ENCODE results near the gene CDCA7L.
"Not testable (repeated sequence)": the region's sequence is repeated elsewhere in the genome, so short reads cannot be mapped to it uniquely, and the experiment has no call there.

The CDCA7L gene

DNA sequence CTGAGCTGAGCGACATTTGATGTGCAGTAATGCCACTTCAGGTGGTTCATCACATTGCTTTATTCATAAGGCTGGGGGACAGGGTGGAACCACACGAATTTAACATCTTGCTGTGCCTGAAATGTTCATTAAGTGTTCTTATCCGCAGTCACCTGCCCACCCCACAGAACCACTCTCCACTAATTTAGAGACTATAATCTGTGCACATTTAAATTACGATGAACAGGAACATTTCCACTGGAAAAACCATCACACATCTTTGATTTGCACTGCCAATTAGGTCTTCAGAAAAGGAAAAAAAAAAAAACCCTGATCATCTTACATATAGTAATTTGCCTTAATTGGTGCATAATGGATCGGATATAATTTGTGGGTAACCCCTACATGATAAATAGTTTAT lies 2.3 kb downstream of the CDCA7L start:
- DNase-seq, result no peak

DNA sequence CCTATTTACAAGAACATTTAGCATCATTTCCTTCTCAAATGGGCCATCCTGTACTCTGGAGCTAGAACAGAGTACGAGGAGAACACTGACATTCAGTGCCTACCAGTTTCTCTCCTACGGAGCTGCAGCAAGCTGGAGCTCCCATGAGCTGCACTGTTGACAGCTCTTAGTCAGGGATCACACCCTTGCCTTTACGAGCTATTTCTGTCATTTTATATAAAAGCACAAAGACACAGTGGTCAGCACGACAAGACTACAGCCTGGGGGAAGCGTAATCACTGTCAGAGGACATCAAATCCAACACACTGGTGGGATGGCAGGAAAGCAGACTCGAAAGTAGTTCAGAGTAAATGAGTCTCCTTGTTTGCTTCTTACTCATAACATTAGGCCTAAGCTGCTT lies 2.7 kb downstream of the CDCA7L start:
- no peak for DNase-seq

DNA sequence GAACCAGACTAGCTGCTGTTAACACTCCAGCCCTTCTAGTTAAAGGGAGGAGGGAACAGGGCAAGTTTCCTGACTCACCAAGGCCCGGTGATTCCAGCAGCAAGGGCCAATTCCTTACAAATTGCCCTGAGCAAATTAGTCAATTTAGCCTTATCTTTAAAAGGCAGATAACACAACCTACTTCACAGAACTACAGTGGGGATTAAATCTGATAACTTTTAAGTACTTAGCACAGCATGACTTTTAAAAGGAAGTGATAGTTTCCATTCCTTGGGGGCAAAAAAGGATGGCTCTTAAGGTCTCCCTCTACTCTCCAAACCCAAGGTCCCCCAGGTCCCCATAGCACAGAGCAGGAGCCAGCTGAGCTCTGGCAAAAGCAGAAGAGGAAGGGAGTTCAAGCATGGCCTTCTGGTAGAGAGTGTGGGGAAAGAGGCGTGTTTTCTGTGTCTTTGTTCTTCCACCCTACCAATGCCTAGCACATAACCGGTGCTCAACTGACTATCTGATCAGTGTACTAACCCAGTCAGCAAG lies 4.0 kb downstream of the CDCA7L start:
- no peak for DNase-seq

DNA sequence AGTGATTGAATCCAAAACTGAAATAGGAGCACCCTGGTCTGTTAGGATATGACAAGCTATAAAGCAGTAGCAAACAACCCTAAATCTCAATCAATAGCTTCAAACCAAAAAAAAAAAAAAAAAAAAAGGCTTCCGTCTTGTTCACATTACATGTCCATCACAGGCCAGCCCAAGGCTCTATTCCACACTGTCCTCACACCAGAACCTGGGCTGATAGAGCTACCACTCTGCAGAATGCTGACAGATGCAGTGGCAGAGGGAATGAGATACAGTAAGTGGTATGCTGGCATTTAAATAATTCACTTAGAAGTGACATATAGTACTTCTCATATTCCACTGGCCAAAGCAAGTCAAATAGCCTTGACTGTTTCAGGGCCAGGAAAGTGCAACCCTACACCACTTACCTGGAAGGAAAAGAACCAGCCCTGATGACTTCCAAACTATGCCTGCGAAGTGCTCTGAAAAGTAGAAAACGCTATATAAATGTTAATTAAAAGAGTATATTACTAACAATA lies 5.8 kb downstream of the CDCA7L start:
- no peak for DNase-seq

DNA sequence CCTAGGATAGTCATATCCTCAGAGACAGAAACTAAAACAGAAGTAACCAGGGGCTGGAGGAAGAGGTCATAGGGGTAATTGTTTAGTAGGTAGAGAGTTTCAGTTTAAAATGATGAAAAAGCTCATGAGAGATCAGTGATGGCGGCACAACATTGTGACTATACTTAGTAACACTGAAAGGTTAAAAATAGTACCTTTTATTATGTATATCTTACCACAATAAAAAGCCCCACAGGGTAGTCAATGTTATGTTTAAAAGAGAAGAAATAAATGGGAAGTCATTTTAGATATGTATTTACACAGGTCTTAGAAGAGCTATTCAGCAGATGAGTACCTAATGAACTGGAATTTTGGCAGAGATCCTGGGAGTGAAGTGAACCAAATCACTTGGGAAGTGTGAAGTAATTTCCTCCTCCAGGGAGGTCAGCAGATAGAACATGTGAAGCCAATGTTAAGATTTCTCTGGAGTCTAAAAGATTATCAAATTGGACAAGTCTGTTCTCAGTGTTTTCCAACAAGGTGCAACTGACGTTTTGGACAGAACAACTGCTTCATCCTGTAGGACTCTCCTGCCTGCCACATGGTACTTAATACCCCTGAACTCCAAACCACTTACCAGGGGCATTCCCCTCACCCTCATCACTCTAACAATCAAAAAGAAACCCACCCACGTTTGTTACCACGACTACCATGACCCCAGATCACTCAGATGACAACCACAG lies 6.4 kb downstream of the CDCA7L start:
- no peak for DNase-seq

DNA sequence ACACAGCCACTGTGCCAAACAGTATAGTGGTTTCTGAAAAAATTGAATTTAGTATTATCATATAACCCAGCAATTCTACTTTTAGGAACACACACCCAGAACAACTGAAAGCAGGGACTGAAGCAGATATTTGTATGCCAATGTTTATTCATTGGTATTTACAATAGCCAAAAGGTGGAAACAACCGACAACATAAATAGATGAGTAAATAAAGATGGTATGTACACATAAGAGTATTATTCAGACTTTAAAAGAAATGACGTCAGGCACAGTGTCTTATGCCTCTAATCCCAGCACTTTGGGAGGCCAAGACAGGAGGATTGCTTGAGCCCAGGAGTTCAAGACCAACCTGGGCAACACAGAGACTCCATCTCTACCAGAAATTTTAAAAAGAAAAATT lies 7.2 kb downstream of the CDCA7L start:
- DNase-seq, result no peak

DNA sequence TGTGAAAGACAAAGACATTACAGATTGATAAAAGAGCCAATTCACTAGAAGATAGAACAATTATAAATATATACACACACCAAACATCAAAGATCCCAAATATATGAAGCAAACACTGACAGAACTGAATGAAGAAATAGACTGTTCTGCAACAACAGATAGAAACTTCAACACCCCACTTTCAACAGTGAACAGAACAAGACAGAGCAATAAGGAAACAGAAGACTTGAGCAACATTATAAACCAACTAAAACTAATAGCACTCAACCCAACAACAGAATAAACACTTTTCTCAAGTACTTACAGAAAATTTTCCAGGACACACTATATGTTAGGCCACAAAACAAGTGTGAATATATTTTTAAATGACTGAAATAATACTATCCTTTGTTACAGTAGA lies 10.9 kb downstream of the CDCA7L start:
- DNase-seq, result no peak

DNA sequence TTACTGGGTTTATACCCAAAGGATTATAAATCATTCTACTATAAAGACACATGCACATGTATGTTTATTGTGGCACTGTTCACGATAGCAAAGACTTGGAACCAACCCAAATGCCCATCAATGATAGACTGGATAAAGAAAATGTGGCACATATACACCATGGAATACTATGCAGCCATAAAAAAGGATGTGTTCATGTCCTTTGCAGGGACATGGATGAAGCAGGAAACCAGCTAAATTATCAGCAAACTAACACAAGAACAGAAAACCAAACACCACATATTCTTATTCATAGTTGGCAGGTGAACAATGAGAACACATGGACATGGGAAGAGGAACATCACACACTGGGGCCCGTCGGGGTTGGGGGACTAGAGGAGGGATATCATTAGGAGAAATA lies 12.4 kb downstream of the CDCA7L start:
- DNase-seq, result not testable (repeated sequence)

DNA sequence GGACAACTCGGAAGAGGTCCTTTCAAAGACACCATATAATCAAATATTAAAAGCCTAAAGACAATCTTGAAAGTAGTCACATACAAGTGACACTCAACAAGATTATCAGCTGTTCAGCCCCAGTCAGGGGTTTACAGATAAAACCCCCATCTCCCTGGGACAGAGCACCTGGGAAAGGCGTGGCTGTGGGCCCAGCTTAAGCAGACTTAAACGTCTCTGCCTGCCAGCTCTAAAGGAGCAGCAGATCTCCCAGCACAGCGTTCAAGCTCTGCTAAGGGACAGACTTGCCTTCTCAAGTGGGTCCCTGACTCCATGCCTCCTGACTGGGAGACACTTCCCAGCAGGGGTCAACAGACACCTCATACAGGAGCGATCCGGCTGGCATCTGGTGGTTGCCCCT lies 18.0 kb downstream of the CDCA7L start:
- no peak for DNase-seq

DNA sequence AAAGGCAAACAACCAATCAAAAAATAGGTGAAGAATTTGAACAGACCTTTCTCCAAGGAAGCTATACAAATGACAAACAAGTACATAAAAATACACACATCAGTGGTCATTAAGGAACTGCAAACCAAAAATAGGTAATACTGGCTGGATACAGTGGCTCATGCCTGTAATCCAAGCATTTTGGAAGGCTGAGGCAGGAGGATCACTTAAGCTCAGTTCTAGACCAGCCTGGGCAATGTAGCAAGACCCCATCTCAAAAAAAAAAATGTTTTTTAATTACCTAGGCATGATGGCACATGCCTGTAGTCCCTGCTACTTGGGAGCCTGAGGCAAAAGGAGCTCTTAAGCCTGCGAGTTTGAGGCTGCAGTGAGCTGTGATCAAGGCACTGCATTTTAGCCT lies 19.3 kb downstream of the CDCA7L start:
- DNase-seq, result no peak

DNA sequence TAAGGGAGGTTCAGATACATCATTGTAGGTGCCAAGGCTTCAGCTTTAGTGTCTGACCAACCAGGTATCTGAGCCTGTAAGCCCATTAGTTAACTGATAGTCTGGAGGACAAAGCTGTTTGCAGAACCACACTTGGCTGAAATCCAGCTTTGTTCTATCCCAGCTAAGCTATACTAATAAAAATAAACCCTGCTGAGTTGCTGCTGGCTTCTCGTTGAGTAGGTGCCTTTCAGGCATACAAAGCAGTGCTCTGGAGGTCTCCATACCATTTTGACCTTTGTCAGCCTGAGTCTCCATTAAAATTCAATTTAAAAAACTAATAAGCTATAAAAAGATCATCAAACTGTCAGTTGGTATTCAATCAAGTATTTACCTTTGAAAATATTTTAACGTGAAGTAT lies 22.0 kb downstream of the CDCA7L start:
- no peak for DNase-seq

DNA sequence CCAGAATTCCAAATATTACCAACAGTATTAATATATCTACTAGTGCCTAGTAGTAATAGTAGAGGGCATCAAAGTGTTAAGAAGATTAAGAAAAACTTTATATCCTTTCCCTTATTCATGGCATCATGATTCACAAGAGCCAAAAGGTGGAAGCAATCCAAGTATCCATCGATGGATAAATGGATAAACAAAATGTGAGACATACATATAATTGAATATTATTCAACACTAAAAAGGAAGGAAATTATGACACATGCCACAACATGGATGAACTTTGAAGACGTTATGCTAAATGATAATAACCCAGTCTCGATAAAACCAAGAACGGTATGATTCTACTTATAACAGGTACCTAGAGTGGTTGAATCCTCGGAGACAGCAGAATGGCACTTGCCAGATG lies 23.1 kb downstream of the CDCA7L start:
- no peak for DNase-seq

DNA sequence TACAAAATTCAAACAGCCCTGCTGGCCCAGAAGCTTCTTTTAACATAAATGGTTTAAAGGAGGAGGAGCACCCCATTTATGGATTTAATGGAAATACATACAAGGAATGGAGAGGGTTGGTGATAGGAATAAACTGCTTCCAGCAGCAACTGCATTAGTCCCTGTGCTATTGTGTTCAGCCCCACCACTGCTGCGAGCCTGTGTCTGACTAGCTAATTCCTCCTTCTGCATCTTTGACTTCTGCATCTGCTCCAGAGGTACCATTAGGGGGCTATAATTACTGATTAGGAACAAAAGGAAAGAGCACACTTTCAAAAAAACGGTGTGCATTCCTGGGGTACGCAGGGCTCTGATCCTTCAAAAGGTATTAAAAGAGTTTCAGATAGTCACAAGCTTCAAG lies 24.8 kb downstream of the CDCA7L start:
- no peak for DNase-seq

DNA sequence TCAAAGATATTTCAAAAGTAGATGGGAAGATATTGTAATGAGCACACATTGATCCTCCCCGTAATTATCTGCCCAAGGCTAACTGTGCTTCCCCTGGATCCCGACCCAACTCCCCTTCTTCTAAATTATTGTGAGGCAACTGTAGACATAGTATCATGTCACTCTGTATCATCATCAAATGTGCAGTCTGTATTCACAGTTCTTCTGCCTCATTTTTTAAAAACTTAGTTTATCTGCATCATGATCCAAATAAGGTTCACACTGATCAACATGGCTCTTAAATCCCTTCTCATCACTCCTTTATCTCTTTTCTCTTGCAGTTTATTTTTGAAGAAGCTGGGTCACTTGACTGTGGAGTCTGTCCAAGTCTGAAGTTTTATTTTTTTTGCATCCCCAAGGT lies 27.5 kb downstream of the CDCA7L start:
- DNase-seq, result no peak

DNA sequence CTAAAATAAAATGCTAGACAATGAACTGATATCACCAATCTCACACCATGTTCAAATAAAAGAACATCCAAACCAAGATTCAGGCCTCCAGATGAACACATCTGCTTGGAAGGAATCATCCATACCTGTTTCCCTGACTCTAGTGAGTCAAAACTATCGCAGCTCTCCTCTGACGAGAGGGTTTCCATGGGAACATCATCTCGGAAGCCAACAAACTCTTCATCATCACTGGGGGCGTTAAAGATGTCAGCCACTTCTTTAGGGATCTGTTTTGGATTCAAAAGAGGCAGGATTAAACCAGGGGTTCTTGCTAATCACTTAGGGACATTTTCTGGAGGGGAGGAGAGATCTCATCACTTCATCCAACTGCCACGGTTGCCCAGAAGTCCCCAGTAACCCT lies 29.1 kb downstream of the CDCA7L start:
- no peak for DNase-seq

DNA sequence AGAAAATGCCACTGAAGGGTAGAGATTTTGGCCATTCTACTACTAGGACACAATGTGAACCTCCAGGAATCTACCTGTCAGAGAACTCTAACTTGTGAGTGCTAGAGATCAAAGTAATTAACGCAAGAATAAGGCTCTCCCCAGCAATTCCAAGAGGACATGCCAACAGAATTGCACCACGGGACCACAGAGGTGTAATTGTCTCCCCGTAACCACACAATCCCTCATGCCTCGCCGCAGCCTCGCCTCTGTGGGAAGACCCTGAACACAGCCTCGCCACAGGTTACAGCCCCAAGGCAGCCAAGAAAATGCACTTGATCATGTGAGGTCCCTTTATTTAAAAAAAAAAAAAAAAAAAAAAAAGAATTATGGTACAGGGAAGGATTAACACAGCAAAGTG lies 29.5 kb downstream of the CDCA7L start:
- no peak for DNase-seq

DNA sequence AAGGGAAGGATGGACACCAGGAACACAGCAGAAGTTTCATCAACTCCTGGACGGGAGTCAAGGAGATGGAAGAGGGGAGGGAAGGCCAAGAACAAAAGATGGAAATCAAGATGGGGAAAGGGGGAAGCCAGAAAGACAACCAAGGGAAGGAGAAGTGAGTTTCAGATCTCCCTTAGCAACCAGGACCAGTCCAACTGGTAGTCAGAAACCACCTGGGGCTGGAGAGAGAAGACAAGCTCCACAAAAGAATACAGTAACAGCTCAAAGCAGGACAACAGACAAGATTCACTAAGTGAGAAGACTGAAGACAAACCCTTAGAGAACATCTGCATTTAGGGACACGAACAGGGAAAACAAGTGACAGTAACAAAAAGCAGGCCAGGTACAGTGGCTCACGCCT lies 30.6 kb downstream of the CDCA7L start:
- DNase-seq, result no peak

DNA sequence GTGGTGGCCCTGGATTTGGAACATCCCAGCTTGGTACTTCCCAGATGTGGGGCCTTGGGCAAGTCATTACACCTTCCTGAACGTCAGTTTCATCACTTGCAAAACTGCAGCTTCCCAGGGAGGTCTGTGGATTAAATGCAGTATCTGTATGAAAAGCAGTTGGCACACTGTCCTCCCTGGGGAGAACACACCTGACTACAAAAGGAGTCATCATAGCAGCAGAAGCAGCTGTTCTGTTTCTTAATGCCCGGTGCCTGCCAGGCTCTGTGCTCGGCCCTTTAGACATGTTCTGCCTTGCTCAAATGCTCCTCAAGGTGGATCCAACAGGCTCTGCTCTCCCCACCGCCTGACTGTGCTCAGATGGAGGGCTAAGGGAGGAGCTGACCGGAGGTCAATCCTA lies 31.0 kb downstream of the CDCA7L start:
- DNase-seq, result no peak

DNA sequence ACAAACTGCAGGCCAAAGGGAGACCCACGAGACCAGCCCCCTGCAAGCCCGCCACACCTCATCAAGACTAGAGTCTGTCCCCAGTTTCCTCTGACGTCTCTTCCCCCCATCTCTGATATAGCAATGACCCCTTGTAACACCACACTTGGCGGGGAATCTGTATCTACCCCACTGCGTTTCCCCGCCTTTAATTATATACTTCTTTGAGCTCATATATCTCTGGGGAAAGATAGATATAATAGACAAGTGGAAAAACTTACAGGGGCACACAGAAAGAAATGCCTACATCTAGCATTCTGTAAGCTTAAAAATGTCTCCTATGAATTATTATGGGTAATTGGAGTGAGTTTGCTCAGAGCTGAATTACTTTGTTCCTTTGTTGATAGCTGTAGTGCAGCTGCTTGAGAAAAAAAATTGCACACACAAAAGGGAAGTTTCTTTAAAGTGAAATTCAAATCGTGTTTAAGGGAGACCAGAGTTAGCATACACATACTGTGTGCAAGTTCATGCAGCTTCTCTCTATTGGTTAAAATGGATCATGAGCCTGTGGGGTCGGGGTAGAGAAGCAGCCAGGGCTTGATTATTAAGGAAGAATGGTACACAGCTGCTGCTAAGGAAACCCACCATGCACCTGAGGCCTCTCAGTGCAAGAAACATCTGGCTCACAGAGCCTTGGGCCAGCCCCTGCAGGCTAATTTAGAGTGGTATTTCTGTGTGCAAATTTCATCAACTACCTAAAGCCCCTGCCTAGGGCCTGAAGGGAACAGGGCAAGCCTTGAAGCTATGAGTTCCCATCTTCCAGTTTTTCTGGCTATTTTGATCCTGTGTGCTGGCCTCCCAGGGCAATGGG lies 32.5 kb downstream of the CDCA7L start:
- no peak for DNase-seq

DNA sequence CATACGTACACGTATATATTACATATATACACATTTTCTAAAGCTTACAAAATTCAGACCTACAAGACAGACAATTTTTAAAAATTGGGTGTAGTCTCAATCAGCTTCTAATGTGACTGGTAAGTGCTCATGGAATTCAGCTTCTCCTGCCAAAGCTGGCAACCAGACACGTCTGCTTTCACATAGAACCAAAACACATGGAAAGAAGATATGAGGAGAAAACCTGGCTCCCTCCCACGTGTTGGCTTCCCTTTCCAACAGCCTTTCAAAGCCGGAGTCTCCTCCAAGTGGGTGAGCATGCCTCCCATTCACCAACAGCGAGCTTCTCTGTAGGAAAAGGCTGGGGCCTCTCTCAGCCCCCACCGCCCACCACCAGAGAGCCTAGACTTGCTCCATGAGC lies 33.4 kb downstream of the CDCA7L start:
- no peak for DNase-seq

DNA sequence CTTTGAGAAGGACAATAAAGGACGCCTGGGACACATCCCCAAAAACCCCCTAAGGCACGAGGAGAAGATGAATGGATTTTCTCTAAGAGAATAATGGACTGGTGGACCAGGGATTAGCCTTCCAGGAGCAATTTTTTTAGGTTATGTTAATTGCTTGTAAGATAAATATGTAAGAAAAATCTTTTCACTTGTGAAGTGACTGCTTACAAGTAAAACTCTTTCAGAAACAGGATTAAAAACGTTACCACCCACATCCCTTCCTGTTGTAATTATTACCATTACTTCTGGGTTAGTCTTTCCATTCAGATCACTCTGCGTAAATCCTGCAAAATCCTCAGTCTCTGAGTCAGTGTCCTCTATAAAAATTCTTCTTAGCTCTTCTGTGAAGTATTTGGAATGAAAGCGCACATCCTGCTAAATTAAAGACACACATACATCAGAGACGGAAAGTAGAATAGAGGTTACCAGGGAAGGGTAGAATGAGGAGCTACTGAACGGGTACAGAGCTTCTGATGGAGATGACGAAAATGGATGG lies 34.3 kb downstream of the CDCA7L start:
- DNase-seq, result no peak

DNA sequence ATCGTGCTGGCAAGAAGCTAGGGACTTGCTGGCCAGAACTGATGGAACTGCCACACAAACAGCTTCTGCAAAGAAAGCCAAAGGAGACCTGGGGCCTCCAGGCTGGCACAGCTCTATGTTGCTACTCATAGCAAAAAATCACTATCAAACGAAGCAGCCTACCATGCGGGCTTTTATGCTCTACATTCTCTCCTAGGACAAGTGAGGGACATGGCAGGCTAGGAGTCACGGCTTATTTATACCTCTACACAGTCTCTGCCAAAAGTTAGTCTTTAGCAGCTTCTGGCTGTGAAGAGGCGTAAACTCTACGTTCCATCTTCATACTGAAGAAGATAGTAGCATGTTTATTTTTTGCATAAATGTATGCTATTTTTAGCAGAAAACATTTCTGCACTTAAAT lies 35.4 kb downstream of the CDCA7L start:
- no peak for DNase-seq

DNA sequence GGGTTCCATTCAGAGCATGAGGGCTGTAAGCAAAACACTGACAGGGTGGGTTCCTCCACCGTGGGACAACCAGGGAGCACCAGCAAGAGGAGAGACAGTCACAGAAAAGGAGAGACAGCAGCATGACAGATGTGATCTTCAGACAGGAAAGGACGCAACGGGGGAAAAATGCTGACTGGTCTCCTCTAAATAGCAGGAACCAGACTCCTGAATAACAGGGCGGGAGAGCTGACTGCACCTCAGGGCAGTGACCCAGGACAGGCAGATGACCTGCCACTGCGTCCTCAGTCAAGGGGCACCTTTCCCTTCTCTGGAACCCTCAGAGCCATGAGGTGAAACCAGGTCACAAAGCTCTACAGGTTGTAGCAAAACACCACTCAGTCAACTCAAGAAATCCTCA lies 37.0 kb downstream of the CDCA7L start:
- DNase-seq, result no peak

All from KG1 (cell line).